Left forelimb (tissue), 1 donor: ENCODE measurements around the gene DPYD.

Source experiments
- DNase-seq: peaks from one replicate; pipeline ENCODE4 v3.0.0-alpha.2; 2018; ENCODE audit warnings: low spot score

The DPYD gene

GRCh38 chr1:97906567-97907241 lies 14.1 kb downstream of the DPYD start:
- no peak for DNase-seq

DNA sequence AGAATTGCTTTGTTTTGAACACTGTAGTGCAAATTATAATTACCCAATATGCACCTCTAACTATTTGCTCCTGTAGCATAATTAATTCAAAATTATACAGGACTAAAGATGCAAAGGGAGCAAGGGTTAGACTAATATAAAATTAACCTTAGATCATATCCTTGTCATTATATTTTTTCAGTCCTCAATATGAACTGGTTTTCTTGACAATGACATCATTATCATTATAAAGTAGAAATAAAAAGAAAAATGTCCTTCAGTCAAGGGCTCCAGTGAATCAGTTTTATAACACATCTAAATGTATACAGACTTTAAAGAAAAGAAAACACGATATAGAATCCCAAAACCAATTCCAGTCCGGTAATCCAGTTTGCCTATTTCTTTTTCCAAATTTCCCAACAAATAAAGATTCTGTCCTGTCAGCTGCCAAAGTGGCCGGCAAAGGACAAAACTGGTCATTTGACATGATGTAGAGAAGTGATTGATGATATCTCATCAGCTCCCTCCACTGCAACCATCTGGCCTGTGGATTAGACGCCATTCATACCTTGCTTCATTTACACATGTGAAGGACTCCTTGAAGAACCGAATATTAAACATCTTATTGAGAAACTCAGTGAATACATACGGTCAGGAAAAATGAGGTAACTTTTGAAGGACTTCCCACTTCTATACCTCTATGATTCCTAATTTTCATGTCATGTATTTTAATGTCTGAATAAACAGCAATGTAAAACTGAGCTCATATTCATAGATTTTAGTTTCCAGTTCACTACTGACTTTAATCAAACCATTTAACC lies 15.5 kb downstream of the DPYD start:
- no peak for DNase-seq

- DNase-seq: no peak
Measured at GRCh38 chr1:97904534-97904933, 16.3 kb downstream of the DPYD start.

DNA sequence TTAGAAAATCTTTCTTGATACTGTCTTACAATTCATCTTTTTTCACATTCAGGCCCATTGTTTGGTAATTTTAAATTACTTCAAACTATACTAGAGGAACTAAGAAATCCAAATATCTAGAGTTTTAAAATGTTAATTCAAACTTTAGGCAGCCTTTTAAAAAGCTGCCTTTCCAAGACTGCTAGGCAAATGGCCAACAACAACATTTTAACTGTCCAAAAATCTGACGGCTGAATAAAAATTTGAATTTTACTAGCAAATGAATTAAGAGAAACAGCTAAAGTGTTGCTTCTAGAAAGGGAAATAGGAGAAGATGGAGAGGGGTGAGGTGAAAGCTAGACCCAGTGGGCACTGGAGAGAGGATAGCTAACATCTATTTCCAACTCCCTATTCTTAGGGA lies 17.2 kb downstream of the DPYD start:
- DNase-seq: no peak

GRCh38 chr1:97902067-97902466 lies 18.8 kb downstream of the DPYD start:
- DNase-seq: no peak

DNA sequence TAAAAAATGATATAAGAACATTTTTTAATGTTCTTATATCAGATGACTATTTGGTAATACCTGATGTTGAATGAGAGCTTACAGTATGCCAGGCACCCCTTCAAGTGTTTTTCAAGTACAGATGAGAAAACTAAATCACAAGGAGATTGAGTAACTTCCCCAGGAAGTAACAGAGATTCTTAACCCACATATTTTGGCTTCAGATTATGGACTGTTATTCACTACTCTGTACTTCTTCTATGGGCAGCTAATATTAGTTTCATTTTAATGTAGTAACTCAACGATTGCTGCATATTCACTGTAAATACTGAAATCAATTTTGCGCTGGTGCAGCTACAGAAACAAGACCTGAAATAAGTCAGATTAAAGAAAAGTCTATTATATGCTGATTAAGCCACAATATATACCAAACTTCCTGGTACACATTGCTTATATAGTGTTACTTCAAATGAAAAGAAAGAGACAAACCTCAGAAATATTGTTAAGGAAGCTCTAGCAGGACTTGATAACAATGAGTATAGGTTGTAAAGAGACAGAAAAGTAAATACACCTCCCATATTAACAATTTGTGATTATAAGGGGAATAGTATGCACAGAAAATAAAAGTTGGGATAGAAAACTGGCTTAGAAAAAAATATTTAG lies 19.7 kb downstream of the DPYD start:
- no peak for DNase-seq

GRCh38 chr1:97898948-97899347 lies 21.9 kb downstream of the DPYD start:
- DNase-seq: no peak

GRCh38 chr1:97895278-97895677 lies 25.6 kb downstream of the DPYD start:
- no peak for DNase-seq

DNA sequence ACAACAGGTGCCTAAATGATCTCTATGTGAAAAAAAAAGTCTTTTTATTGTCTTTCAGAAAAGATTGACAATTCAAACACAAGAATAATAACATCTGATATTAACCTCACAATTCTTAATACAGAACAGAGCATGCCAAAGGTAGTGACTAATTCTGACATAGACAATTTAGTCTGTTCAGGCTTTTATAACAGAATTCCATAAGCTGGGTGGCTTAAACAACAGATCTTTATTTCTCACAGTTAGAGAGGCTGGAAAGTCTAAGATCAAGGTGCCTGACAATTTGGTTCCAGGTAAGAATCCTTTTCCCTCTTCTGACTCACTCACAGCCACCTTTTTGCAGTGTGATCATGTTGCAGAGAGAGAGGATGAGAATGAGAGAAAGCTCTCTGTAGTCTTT lies 27.0 kb downstream of the DPYD start:
- no peak for DNase-seq

DNA sequence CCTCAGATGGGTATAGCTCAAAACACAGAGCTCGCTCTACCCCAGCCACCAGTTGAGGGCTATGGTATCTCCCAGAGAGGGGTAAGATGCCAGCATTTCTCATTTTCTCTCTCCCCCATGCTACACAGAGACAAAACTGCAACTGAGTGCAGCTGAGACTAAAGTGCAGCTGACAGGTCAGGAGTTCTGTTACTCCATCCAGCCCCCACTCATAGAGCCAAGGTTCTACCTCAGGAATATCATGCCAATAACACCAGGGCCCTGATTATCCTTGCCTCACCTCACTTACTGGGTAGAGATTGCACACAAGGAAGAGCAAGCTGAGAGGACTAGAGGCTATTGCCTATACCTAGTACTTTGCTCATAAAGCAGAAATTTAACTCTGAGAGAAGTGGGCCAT lies 34.6 kb downstream of the DPYD start:
- DNase-seq: no peak

GRCh38 chr1:97883823-97884222 lies 37.0 kb downstream of the DPYD start:
- DNase-seq: no peak

- no peak for DNase-seq
Measured at GRCh38 chr1:97877307-97877706, 43.5 kb downstream of the DPYD start.

GRCh38 chr1:97875996-97876395 lies 44.8 kb downstream of the DPYD start:
- no peak for DNase-seq

DNA sequence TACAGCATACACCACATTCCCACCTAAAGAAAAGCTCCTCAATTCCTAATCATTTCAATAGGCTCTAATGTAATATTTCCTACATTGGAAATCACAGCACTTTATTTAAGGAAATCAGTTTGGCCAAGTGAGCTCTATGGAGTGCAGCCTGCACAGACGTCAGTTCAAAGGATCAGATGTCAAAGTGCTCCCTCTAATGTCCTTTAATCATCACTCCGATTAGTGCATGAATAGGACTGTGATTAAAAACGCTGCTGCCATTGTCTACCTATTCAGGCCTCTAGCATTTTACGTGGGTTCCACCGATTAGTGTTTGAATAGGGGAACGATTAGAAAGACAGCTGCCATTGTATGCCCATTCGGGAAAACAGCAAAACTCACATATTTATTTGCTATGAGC lies 50.2 kb downstream of the DPYD start:
- DNase-seq: no peak

DNA sequence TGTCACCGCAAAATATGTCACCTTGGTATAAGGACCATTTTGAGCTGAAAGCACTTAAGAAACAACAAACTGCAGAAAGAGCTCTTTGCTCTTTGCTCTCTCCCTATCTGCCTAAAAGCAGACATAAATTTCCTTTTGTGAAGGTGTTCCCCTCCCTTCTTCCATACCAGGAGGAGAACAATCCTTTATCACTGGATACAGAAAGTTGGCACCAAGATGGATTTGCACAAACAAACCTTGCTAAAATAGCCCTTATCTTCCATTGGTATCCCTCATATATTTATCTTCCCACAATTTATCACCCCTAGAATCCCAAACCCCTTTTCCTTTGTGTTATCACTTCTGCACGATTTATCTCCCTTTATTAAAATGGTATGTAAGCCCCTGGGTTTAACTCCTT lies 51.4 kb downstream of the DPYD start:
- DNase-seq: no peak

GRCh38 chr1:97867127-97867526 lies 53.7 kb downstream of the DPYD start:
- no peak for DNase-seq

- no peak for DNase-seq
Measured at GRCh38 chr1:97864615-97865014, 56.2 kb downstream of the DPYD start.

DNA sequence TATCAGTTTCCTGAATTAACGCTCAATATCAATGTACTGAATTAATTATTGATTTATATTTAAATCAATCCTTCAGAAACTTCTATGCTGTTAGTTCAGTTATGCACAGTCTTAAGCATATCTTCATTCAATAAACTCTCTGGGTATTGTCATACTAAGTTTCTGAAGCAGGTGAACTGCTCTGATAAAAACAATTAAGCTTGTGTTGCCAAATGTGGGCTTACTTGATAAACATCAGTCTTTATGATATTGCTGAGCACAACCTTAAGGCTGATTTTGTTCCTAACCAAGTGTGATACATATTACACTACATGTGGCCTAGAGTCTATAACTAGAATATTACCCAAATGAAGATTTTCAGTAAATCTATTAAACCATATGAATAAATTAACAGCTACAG lies 67.6 kb downstream of the DPYD start:
- no peak for DNase-seq

DNA sequence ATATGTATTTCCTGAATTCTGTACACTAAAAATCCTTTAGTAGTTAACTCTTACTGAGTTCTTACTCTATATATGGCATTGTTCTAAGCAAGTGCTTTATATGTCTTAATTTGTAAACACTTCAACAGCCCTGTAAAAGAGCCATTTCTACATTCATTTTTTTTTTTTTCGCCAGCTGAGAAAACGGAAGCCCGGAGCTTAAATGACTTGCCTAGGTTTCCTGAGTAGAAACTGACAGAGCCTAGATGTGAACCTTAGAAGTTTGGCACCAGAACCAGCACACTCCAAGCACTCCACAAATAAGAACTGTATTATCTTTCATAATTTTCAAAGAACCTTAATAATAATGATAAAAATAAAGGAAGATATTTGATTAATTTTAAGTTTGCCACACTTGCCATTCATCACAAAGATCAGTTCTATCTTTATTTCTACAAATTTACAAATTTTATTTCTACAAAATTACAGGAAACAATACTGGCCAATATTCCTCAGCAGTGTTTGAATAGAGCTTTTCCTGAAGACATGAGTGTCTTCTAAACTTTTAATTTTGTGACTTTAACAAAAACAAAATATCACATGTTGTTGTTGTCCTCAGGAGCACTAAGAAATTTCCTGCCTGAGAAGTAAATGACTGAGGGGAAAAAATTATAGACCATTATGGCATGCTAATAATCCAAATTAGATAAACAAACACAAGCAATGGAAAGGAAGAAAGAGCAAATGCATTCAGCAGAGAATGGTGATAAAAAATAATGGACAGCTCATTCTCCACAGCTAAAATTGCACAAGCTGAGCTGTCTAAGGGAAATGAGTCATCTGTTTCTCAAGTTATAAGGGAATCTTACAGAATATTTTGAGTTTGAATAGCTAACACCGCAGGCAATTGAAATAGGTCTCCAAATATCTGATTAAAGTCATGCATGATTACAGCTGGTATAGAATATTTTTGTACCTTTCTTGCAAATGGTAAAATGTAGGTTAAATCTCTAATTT lies 71.2 kb downstream of the DPYD start:
- no peak for DNase-seq

DNA sequence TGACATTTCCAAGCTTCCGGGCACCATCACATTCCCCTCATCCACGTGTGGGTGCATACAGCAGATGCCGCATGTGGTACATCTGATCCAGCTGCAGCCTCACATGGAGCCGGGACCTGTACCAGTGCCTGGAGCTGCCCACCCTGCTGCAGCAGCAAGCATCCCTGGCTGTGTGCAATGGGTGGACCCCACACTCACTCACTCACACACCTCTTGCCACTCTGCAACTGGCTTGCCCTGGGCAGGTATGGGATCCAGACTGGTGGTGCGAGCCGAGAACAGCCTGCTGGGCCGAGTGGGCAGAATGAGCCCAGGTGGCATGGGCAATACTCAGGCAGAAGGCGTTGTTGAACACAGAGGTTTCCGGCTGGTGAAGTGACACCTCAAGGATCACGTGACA lies 75.0 kb downstream of the DPYD start:
- DNase-seq: no peak

DNA sequence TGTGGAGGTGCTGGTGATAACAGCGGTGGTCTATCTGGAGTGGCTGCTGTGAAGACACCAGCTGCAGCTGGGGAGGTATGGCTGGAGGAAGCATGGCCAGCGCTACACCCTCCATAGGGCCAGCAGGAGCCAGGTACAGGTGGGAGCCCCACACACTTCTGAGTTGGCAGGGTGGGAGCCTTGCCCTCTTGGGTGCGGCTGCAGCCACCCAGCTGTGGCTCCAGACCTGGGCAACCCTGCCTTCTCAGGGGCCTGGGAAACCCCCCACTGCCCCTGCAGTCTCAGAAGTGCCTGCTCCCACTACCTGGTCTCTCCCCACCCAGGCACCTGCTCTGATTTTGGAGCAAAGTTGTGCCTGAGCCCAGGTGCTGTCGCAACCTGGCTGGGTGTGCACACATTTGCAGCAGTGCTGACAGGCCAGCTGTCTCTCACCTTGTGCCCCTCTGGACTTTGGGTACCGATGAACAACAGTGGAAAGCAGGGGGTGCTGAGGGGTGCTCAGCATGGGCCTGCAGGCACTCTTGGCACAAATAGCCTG lies 76.2 kb downstream of the DPYD start:
- no peak for DNase-seq

DNA sequence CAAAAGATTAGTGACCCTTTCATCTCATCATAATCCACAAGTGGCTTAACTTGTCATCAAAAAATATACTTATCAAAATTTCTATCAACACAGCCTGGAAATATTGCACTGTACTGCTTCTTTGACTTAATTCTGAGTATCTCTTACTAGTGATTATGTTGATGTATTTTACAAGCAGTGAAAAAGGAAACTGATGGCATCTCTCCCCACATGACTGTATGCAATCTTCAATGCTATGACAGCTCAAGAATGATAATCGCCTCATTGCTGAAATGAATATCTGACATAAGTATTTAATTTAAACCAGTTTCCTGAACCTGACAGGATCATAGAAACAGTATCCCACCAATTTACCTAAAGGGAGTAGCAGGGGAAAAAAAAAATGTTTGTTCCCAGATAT lies 79.5 kb downstream of the DPYD start:
- no peak for DNase-seq
